Measurements from ENCODE around the gene TBC1D12.

TBC1D12 gene

GRCh38 chr10:94407668-94408067, 5.3 kb downstream of the TBC1D12 start:
- DNase-seq (ENCODE audit: low read depth): no peak

GRCh38 chr10:94409021-94409657, 6.8 kb downstream of the TBC1D12 start:
- DNase-seq (ENCODE audit: low read depth): no peak

DNA sequence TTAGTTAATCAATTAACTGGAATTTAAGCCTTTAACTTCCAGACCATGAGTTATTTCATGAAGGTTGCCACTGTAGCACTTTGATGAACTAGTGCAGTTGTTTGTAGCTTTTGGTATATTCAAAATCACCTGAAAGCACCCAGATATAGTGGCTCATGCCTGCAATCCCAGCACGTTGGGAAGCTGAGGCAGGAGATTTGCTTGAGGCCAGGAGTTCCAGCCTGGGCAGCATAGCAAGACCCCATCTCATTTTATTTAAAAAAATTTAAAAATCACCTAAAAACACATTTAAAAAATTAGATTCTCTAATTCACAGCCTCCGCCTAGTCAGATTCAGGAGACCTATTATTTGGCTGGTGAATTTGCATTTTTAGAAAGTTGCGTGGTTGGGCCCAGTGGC, 9.0 kb downstream of the TBC1D12 start:
- no peak for DNase-seq (ENCODE audit: low read depth)

- no peak for DNase-seq (ENCODE audit: low read depth)
Measured at GRCh38 chr10:94412449-94412848, 10.1 kb downstream of the TBC1D12 start.

GRCh38 chr10:94413361-94413760, 11.0 kb downstream of the TBC1D12 start:
- DNase-seq (ENCODE audit: low read depth): no peak

- no peak for DNase-seq (ENCODE audit: low read depth)
Measured at GRCh38 chr10:94416896-94417295, 14.6 kb downstream of the TBC1D12 start.

DNA sequence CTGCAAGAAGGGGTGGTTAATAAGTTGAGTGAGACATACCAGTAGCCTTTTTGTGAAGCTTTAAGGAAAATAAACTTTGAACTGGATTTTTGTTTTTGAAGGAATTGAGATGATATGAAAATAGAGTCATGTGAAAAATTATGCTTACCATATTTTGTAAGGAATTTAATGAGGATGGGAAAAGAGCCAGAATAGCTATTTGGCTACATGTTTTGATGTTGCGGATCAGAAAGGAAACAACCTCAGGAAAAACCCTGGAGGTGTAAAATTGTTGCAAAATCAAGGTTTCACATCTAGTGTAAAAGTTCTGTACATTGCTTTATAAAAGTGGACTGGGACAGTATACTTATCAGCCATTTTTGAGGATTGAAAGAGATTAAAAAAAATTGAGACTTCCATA, 15.0 kb downstream of the TBC1D12 start:
- no peak for DNase-seq (ENCODE audit: low read depth)

GRCh38 chr10:94420516-94420915, 18.2 kb downstream of the TBC1D12 start:
- no peak for DNase-seq (ENCODE audit: low read depth)

- no peak for DNase-seq (ENCODE audit: low read depth)
Measured at GRCh38 chr10:94420998-94421528, 18.7 kb downstream of the TBC1D12 start.

- no peak for DNase-seq (ENCODE audit: low read depth)
Measured at GRCh38 chr10:94423627-94424026, 21.3 kb downstream of the TBC1D12 start.

DNA sequence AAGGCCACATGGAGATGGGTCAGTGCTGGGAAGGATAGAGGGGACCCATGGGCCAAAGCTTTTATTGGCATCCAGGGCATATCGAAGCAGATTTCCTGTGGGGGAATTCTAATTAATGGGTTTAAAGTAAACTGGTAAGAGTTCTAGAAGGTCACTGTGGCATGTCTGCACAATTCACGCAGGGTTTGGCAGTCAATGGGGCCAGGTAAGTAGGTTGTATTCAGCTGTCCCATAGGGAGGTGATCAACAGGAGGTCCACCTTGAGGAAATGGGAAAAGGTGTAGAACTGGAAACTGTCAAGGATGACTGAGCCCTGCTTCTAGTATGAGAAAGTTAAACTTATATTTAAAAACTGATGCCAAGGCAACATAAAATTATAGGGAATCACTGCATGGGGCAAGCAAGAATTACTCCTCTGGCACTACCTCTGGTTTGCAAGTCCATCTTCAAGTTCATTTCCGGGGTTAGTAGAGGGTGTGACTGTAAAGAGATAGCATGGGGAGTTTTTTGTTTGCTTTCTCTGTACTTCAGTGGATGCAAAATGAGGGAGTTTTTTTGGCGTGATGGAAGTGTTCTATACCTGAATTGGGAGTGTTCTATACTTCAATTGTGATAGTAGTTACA, 22.5 kb downstream of the TBC1D12 start:
- no peak for DNase-seq (ENCODE audit: low read depth)

- no peak for DNase-seq (ENCODE audit: low read depth)
Measured at GRCh38 chr10:94425942-94426341, 23.6 kb downstream of the TBC1D12 start.

DNA sequence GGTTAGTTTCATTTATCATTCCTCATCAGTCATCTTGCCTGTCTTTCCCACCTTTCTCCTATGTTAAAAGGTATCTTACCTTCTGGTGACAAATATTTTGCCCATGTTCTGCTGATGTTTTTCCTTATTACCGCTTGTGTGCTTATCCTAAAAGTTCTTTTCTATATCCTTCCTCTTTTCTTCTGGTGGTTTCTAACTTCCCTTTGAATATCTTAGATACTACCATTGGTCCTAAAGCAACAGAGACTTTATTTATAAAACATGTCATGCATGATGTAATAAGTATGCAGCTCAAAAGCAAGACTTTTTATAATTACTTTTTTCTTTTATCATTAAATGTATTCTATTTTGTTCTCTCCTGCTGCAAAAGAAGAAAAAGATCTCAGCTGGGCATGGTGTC, 24.8 kb downstream of the TBC1D12 start:
- no peak for DNase-seq (ENCODE audit: low read depth)

- peak; percentile 15 for DNase-seq (ENCODE audit: low read depth)
Measured at GRCh38 chr10:94428766-94429707, 26.7 kb downstream of the TBC1D12 start.

- DNase-seq (ENCODE audit: low read depth): no peak
Measured at GRCh38 chr10:94430701-94431100, 28.4 kb downstream of the TBC1D12 start.

GRCh38 chr10:94432443-94432842, 30.1 kb downstream of the TBC1D12 start:
- no peak for DNase-seq (ENCODE audit: low read depth)

DNA sequence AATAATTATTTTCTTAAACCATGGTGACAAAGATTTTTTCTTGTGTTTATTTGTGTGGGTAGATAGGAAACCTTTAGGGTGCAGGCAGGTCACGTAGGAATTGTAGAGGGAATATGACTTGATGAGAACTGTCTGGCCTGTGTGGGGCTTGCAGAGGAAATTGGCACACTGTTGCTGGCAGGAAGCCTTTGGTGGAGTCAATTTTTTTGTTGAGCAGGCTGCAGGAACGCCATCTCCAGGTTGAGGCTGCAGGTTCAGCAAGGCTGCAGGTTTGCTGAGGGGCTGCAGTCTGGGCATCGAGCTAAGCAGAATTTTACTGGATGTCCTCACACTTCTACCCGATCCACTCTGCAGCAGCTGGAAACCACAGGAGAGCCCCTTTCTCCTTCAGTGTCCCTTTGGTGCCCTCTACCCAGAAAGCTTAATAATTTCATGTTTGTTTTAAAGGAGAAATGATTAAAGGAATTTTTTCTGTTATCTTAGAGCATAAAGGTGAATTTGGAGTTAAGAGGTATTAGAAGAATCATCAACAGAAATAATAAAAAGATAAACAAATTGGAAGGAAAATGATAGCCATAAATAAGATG, 37.0 kb downstream of the TBC1D12 start:
- DNase-seq (ENCODE audit: low read depth): no peak

GRCh38 chr10:94440096-94440495, 37.8 kb downstream of the TBC1D12 start:
- DNase-seq (ENCODE audit: low read depth): no peak

DNA sequence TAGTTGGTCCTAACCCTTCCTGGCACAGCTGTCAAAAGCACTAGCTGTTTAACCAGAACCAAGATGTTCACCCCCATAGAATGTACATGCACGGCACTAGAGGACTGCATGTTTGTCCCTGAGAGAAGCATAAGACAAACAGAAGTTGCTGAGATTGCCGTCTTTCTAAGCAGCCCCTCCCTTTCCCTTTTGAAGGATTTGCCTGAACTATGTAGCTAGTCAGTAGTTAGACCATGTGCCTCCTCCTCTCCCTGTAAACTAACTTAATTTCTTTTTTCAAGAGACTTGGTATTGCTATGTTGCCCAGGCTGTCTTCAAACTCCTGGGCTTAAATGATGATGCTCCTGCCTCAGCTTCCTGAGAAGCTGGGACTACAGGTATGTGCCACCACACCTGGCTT, 40.7 kb downstream of the TBC1D12 start:
- DNase-seq (ENCODE audit: low read depth): no peak

GRCh38 chr10:94443549-94443948, 41.2 kb downstream of the TBC1D12 start:
- no peak for DNase-seq (ENCODE audit: low read depth)

DNA sequence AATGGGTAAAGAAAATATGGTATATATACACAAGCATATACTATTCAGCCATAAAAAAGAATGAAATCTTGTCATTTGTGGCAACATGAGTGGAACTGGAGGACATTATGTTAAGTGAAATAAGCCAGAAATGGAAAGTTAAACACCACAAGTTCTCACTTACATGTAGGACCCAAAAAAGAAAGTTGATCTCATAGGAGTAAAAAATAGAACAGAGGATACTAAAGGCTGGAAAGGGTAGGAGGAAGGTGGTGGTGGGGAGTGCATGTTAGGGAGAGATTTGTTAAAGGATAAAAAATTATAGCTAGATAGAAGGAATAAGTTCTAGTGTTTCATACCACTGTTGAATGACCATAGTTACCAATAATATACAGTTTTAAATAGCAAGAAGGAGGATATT, 48.4 kb downstream of the TBC1D12 start:
- no peak for DNase-seq (ENCODE audit: low read depth)

DNA sequence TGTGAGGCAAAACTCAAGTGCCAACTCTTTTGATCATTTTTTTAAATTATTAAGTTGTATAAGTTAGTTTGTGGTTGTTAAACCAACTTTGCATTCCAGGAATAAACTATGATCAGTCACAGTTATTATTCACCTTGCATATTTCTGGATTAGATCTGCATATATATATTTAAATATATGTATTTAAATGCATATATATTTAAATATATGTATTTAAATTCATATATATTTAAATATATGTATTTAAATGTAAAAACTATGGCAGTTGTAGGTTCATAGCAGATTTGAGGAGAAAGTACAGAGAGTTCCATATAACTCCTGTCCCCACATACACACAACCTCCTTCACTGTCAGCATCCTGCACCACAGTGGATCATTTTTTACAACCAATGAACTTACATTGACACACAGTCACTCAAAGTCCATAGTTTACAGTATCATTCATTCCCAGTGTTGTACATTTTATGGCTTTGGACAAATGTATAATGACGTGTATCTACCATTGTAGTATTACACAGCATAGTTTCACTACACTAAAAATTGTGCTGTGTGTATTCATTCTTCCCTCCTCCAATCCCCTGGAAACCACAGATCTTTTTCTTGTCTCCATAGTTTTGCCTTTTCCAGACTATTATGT, 49.7 kb downstream of the TBC1D12 start:
- DNase-seq (ENCODE audit: low read depth): no peak
